IPS DF 4.7 (cell line): ENCODE measurements around the gene MYADML2.

Experiments used
- DNase-seq: peaks from one replicate; pipeline ENCODE4 v3.0.0-alpha.2; 2013; ENCODE audit warnings: low spot score; ENCODE audit errors: extremely low read depth

The MYADML2 gene

DNA sequence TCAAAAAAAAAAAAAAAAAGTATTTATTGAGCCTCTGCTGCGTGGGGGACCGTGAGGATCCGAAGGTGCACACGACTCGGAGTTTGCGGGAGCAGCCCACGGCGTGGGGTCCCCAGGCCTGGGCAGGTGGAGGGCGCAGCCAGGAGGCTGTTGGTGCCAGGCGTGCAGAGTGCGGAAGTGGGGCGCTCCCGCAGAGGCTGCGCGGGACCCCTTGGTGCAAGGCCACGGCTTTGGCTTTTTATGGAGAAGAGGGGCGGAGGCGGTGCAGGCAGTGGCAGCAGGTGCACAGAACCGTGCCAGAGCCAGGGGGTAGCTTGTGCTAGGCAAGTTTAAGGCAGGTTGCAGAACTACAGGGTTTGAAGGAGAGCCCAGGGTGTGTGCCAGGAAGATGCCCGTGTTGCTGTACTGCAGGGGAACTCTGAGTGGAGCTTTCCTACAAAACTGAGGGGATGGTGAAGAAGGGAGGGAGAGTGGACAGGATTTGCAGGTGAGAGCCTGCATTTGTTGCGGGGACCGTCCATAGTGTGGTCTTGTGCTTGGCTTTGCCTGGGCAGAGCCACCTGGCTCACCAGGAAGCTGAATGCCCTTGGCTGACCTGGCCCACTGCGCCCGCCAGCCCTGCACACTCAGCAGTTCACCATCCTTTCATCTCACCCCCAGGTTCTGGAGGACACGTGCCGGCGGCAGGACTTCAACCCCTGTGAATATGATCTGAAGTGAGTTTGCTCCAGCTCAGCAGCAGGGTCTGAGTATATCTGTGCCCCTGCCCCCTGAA, 31.7 kb upstream of the MYADML2 start:
- DNase-seq, result no peak

- DNase-seq, result no peak
Measured at GRCh38 chr17:81977211-81977808, 30.3 kb upstream of the MYADML2 start, which contains the start of gene ASPSCR1. Gene ASPSCR1, plus strand, starts transcription at chr17:81977629. Its CDS starts 18 bp downstream, at chr17:81977647.

- DNase-seq, result no peak
Measured at GRCh38 chr17:81976332-81977210, 29.5 kb upstream of the MYADML2 start.

GRCh38 chr17:81973432-81973831, 26.4 kb upstream of the MYADML2 start:
- DNase-seq, result no peak

GRCh38 chr17:81968850-81969812, 22.1 kb upstream of the MYADML2 start:
- DNase-seq, result no peak

DNA sequence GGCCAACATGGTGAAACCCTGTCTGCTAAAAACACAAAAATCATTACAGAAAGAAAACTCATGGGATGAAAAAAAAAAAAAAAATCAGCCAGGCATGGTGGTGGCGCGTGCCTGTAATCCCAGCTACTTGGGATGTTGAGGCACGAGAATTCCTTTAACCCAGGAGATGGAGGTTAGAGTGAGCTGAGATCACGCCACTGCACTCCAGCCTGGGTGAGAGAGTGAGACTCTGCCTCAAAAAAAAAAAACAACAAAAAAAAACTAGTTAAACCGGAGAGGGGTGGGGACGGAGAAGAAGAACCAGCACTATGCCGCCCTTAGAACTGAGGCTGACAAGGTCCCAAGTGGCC, 21.3 kb upstream of the MYADML2 start:
- no peak for DNase-seq

GRCh38 chr17:81967533-81968395, 20.7 kb upstream of the MYADML2 start:
- DNase-seq, result no peak

DNA sequence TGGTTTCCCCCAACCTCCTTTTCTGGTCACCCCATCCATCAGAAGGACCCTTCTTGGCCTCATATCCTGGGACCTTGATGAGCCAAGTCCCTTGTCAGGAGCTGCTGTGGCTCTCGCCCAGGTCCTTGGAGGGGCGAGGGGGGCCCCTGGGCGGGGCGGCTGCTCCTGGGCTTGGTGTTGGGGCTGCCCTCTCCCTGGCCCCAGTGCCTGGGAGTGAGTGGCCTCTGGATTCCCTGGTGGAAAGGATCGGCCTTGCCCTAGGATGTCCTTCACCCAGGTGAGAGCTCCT, 20.2 kb upstream of the MYADML2 start:
- no peak for DNase-seq

DNA sequence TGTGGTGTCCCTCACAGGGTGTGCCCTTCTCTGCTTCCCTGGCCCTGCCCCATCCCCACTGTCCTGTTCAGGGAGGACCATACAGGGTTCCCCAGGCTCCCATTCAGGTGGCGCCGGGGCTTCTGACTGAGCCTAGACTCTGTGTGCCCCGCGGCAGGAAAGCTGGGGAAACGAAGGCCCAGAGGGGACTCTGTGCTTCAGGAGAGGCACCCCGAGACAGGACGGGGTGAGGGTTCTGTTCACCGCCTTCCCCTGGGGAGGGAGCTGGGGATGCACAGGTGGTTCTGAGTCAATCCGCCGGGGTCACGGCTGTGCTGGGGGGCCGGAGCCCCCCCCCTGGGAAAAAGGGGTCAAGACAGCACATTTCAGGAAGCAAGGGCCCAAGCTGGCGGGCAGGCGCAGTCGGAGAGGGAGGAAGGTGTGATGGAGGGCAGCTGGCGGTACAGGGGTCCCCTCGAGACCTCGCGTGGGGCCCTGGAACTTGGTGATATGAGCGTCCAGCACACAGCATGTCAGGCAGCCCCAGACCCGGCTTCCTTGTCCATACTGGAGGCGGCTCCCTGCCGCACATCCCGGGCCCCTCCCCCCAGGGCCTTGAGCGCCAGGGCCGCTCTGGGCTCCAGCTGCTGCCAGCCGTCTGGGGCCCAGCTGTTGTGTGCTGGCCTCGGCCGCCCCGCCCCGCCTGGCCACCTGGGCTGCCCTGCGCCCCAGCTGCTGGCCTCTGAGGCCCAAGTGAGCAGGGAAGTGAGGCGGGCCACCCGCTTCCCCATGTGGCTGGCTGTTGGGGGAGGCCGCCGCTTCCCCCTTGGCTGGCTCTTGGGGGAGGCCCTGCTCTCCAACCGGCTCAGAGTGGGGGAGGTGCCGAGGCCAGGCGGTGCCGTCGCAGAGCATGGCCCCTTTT, 19.6 kb upstream of the MYADML2 start:
- DNase-seq, result no peak

DNA sequence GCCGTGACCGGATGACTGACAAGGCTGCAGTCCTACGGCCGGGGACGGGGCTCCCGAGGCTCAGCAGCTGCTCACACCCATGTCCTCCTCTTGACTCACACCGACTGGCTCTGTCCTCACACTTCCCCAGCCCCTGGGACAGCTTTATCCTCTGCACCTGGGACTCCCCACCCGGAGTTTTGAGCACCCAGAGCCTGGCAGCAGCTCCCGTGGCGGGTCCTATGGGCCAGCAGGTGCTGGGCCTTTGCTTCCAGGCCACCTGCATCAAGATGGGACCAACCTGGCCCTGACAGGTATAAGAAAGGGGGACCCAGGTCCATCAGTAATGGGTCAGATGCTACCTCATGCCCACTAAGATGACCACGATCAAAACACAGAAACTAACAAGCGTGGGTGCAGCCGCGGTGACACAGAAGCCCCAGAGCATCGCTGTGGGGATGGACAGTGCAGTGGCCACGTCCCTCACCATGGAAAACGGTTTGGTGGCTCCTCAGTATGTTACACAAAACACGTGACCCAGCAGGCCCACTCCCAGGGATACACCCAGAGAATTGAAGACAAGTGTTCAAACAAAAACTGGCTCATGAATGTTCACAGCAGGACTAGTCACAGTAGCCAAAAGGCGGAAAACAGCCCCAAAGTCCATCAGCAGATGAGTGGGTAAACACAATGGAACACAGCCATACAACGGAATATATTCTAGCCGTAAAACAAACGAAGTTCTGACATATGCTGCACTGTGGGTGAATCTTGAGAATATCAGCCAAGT, 17.2 kb upstream of the MYADML2 start:
- DNase-seq, result no peak

DNA sequence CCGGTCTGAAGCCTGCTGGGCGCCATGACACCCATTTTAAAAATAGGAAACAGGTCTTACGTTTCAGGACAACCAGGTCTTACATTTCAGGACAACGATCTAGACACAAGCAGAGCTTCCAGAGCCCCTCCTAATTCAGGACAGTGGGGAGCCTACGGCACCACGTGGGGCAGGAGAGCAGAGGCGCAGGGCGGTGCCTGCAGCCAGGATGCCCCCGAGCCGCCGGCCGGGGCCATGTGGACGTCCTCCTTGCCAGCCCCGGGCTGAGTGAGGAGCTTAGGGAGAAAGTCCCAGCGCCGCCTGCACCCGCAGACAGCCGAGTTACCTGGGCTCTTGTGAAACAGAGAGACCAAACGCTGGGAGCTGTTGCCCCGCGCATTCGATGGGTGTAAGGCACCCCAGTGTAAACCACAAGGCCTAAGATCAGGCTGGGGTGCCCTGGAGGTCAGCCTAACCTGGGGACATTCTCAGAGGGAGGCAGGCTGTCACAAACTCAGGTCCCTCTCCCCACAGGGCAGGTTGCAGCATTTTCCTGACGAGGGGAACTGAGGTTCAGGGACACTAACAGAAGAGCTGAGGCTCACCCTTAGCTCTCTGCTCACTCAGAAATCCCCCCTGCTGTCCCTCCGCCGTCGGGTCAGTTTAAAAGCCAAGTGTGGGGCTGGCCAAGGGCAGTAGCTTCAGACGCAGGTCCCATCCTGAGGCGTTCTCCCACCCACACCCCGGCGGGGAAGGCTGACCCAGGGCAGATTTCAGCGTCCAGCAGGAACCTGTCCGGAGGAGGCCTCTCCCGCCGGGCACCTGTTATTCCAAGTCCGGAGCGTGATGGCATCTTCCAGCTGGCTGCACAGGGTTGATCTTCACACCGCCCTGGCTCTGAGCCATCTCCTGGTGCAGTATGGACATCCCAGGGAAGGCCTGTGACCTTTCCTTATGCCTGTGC, 15.7 kb upstream of the MYADML2 start:
- no peak for DNase-seq

DNA sequence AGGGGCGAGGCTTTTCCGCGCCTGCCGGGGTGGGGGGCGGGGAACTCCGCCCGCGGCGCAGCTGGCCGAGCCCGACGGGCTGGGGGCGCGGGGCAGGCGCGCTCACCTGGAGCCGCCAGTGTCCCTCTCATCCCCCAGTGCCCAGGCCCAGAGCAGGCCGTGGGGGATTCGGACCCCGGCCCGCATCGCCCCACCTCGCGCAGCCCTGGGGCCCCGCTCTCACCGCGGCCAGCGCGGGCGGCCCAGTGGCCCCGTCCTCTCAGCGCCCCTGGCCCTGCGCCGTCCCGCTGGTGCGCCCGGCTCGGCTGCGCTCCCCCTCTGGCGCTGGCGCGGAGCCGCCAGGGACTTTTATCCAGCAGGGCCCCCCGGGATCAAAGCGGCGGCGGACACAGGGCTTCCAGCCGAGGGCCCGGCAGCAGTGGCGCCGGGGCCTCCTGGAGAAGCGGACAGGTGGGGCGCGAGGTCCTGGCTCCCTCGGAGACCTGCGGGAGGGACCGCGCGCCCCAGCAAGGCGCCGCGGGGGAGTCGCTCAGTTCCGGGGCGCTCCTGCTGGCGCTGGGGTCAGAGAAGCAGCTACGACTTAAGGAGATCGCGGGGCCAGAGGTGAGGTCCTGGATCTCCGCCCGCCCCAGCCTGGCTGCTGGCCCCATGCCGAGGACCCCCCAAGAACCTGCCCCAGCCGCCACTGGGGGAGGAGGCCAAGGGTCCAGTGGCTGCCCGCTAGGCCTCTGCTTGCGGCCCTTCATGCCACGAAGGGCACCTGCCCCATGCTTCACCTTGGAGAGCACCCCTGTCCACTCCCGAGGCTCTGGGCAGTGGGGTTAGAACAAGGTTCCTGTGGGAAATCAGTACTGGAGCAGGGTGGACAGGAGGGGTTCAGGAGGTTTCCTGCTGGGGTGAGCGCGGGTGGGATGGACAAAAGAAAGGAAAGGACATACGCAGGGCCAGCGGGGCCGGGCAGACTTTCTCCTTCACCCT, 14.8 kb upstream of the MYADML2 start:
- no peak for DNase-seq

- no peak for DNase-seq
Measured at GRCh38 chr17:81961087-81961511, 14.1 kb upstream of the MYADML2 start, which contains the start of gene NOTUM. Gene NOTUM, minus strand, starts transcription at chr17:81961187. Its CDS starts 278 bp downstream, at chr17:81960909.

- no peak for DNase-seq
Measured at GRCh38 chr17:81960130-81960958, 13.3 kb upstream of the MYADML2 start.
